ENCODE measurements around the gene KRT3. TPM values are rescaled to one million over a fixed set of nuclear protein-coding genes. Genes with fewer than 3 reads are reported as not detected.
"Not testable (repeated sequence)": the region's sequence is repeated elsewhere in the genome, so short reads cannot be mapped to it uniquely, and the experiment has no call there.

Gene KRT3
- total RNA-seq, 1 donor from 2014 or later, result not detected

GRCh38 chr12:52781399-52782082 lies 14.4 kb downstream of the KRT3 start:
- no peak for DNase-seq (ENCODE audit: low spot score)

DNA sequence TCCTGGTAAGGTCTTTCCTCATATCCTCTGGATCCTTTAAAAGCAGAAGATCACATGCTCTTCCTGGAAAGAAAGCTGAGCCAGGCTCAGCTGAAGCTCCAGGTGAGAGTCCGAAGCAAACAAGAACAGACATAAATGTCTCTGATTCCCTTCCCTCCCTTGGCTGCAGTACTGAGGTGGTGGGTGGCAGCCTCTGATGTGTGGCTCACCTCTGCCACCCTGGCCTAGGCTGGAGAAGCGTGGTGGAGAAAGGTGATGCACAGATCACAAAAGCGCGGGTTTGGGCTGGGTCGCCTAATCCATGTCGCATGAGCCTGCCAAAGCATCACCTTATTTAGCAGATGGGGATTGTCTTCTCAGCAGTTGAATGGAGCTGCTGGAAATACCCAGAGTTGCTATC lies 16.0 kb downstream of the KRT3 start:
- no peak for DNase-seq (ENCODE audit: low spot score)

DNA sequence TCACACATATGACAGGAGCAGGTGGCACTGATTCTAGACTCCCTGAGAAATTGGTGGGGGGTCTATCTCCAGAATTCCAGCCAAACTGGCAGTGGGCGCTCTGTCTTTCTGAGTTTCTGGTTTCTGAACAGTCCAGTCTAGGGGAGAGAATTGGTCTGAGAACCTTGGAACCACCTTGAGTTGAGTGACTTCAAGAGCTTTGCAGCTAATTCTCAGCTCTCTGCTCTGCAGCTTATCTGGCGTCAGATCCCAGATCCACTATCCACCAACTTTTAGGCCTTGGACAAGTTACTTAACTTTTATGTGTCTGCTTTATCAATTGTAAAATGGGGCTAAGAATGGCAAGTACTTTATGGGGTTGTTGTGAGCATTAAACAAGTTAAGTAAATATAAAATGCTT lies 17.1 kb downstream of the KRT3 start:
- no peak for DNase-seq (ENCODE audit: low spot score)

DNA sequence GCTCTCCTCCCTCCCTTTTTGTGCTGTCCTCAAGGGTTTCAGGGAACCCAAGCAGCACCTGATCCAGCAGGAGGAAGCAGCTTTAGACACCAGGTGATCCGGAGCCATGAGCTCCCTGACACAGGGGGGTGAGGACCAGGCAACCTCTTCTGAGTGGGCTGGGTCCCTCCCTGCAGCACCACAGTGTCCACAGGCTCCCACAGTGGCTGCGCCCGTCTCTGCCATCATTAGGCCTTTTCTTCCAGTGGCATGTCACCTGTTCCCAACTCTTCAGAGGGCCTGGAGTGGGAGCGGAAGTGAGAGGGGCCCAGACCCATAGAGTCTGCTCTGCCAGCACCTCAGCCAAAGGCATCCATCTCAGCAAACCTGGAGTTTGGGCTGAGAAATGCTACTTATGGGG lies 18.4 kb downstream of the KRT3 start:
- no peak for DNase-seq (ENCODE audit: low spot score)

DNA sequence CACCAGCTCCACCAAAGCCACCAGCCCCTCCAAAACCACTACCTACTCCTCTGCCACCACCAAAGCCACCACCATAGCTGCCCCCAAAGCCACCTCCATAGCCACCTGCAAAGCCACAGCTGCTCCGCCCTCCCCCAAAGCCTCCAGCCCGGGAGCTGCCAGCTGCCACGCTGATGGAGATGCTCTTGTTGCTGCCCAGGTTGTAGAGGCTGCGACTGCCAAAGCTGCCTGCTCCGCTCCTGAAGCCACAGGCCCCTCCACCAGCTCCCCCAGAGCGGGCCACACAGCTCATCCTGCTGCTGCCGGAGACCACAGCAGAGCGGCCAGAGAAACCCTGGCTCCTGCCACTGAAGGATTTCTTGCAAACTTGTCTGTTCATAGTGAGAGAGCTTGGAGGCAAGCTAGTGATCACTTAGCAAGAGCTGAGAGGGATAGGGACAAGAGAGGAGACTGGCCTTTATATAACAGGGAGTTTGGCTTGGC lies 19.0 kb downstream of the KRT3 start, which contains the start of gene KRT76:
KRT76 (minus strand) TSS at position 433 of the 483 bp plus-strand sequence; CDS start at position 379, 54 bp downstream.
- DNase-seq (ENCODE audit: low spot score), result no peak

DNA sequence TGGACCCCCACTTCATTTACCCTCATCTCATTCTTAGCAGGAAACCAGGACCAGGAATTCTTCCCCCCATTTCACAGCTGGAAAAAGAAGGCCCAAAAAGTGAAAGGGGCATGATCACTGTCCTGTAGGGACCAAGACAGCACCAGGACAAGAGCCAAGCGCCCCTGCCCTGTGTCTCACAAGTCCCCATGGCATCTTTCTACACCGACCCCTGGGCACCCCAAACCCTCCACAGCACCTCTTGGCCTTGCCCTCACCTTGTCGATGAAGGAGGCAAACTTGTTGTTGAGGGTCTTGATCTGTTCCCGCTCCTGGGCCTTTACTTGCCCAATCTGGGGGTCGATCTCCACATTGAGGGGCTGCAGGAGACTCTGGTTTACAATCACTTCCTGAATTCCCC lies 19.5 kb downstream of the KRT3 start:
- no peak for DNase-seq (ENCODE audit: low spot score)

DNA sequence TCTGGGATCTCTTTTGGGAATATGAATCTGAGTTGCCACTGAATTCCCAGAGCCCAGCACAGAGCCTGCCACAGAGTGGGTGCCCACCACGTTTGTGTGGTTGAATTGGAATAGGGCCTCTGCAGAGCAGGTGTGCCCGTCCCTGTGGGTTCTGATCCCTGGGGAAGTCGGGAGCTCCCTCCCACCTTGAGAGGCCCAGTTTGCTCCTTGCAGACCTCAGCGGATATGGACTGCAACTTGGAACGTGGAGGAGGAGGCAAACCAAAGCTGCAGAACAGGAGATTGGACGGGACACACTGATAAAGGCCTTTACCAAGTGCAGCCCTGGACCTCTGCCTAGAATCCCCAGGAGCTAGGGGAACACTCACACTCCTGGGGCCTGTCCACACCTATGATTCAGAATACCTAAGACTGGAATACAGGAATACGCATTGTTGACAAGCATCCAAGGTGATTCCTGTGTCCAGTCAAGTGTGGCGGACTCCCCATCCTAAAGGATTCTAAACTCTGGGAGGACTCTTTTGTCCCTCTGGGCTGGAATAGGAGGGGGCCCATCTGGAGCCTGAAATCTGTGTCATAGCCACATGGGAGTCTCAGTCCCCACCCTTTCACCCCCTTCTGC lies 21.2 kb downstream of the KRT3 start:
- no peak for DNase-seq (ENCODE audit: low spot score)

GRCh38 chr12:52772772-52773171 lies 23.1 kb downstream of the KRT3 start:
- DNase-seq (ENCODE audit: low spot score), result no peak

- no peak for DNase-seq (ENCODE audit: low spot score)
Measured at GRCh38 chr12:52772188-52772587, 23.7 kb downstream of the KRT3 start.

- DNase-seq (ENCODE audit: low spot score), result no peak
Measured at GRCh38 chr12:52771505-52771904, 24.4 kb downstream of the KRT3 start.

- no peak for DNase-seq (ENCODE audit: low spot score)
Measured at GRCh38 chr12:52771088-52771487, 24.8 kb downstream of the KRT3 start.

DNA sequence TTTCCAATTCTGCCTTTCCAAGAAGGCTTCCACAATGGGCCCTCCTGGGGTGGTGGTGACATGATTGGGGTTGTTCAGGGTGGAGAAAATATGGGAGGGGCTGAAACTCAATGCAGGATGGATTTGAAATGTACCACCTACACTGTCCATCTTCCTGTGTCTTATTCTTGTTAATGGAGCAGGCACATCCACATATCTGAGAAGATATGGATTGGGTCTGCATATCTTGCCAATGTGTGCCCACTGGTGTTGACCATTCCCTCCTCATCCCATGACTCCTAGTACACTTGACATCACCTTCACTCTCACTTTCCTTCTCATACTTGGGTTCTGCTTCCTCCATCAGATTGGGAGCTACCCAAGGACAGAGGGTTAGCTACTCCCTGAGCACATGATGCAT lies 26.0 kb downstream of the KRT3 start:
- no peak for DNase-seq (ENCODE audit: low spot score)

GRCh38 chr12:52769354-52769753 lies 26.6 kb downstream of the KRT3 start:
- DNase-seq (ENCODE audit: low spot score), result no peak

- no peak for DNase-seq (ENCODE audit: low spot score)
Measured at GRCh38 chr12:52768479-52769200, 27.3 kb downstream of the KRT3 start.

DNA sequence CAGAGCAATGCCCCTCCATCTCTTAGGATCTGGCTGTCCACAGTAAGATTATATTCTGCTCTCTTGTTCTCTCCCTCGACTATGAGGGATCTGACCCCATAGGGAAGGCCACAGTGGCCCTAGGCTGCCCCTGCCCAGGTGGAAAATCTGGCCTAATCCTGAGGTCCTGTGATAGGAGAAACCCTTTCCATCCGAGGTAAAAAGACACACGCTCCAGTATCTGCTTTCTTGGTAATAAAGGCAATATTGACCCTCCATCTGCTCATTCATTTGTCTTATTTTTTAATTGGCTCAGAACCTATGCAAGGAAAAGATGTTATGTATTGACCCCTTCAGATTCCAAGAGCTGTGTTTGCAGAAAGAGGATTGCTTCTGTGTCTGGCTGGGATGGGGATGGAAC lies 28.5 kb downstream of the KRT3 start:
- DNase-seq (ENCODE audit: low spot score), result no peak

- no peak for DNase-seq (ENCODE audit: low spot score)
Measured at GRCh38 chr12:52767020-52767379, 28.9 kb downstream of the KRT3 start.

DNA sequence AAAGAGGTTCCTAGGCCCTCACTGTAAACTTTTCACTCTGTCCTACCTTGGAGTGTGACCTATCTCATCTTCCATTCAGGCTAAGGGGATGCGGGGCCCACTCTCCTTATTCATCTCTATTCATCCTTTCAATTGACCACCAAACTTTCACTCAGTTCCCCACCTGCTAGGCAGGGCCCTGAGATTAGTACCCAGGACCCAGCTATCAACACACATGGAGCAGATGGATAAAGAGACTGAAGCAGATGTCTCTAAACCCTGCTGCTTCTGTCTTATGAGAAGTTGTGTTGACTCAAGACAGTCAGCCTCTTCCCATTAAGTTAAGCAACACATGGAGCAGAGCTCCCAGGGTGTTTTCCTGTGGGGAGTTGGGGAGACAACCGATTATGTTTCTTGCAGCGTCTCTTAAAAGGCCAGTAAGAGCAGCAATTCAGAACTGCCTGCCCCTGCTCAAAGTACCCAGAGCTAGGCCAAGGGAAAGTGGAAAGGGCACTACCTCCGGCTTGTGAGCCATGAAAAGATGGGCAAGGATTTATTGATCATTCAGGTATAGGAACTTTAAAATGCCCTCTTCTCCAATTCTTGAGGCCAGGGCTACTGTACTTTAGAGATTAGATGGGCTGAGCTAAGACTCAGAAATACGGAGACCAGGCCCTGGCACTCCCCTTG lies 29.4 kb downstream of the KRT3 start:
- no peak for DNase-seq (ENCODE audit: low spot score)

GRCh38 chr12:52765702-52766101 lies 30.2 kb downstream of the KRT3 start:
- DNase-seq (ENCODE audit: low spot score), result no peak

DNA sequence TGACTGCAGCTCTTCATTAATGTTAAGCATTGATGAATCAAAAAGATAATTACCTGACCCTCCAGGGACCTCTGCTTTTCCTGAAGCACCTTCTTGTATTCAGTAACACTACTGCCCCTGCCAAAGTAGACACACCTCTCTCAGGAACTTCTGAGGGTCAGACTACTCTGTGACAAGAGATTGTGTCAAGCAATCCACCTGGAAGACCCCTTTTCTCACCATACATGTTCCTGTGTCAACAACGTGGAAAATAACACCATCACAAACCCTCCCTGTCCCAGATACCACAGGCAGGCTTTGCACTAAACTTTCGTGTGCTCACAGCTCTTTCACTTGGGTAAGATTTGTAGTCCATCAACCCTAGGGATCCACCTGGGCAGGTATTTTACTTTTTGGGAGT lies 31.9 kb downstream of the KRT3 start:
- no peak for DNase-seq (ENCODE audit: low spot score)

- DNase-seq (ENCODE audit: low spot score), result no peak
Measured at GRCh38 chr12:52763036-52763659, 32.8 kb downstream of the KRT3 start.

GRCh38 chr12:52761802-52762201 lies 34.1 kb downstream of the KRT3 start:
- no peak for DNase-seq (ENCODE audit: low spot score)

GRCh38 chr12:52761218-52761617 lies 34.7 kb downstream of the KRT3 start:
- not testable (repeated sequence) for DNase-seq (ENCODE audit: low spot score)
